RPMI7951 (cell line): Measurements from ENCODE around the gene FERMT1. TPM values are rescaled to one million over a fixed set of nuclear protein-coding genes. Genes with fewer than 3 reads are reported as not detected.
"Not testable (repeated sequence)": the region's sequence is repeated elsewhere in the genome, so short reads cannot be mapped to it uniquely, and the experiment has no call there.

Experiments
- DNase-seq: peaks from one replicate; pipeline ENCODE4 v3.0.0-alpha.2; 2012; ENCODE audit warnings: low read depth
- total RNA-seq: library from RNA; depleted of rRNA; stranded (reverse); fragments of >200 nt; shearing (Covaris generic); gene quantifications from 2 replicates; pipeline ENCODE4 v1.2.3, GENCODE V29; 2014

The FERMT1 gene
- total RNA-seq, 1 experiment from 2014 or later, result 6.4 TPM

DNA sequence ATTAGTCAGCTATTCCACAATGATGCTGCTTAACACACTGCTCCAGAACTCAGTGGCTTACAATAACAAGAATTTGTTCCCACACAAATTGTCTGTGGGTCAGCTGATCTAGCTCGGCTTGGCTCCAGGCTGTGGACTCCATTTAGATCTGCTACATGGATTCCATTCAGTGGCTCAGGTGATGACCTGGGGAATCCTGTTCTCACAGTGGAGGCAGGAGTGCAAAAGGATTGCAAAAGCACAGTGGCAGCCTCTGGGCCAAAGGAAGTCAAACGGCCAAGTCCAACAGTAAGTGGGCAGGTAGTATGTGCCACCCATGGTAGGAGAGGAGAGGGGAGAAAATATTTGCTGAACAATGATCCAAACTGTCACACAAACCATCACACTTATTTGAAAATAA is 53.2 kb downstream of the FERMT1 start:
- no peak for DNase-seq

DNA sequence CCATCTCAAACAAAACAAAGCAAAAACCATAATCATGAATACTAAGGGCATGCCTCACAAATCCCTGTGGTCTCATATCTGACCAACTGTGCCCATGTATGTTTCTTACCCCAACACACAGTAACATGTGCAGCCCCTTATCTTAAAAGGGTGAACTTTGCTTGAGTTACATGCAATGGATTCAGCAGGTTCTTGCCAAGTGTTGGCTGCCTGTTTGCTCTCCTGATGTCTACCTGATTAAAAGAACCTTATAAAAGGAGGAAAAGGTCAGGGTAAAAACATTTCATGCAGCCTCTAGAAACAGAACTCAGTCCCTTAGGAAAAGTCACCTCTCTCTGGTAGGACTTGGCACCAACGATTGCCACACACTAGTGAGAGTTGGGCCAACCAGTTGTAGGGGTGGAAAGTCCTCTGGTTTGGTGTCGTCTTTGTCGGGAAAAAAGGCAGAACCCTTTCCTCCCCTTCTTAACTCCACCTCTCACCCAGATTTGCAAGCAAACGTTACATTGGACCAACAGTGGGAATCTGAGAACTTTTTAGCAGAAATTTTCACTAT is 55.0 kb downstream of the FERMT1 start:
- no peak for DNase-seq

DNA sequence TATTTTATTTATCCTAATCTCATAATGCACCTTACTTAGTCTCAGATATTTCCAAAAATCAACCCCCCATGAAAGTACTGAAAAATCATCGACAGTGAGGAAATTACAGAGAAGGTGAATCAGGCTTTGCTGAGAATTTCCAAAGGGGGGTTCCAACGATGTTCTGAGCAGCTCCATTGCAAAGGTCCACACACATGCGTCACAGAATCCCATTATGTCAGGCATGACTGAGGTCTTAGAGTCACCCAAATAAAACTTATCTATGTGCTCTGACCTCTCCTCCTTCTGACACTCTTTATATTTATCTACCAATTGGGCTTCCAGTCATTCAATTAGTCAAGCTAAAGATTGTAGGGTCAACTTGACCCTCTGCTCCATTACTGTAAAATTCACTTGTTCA is 56.2 kb downstream of the FERMT1 start:
- DNase-seq, result no peak

DNA sequence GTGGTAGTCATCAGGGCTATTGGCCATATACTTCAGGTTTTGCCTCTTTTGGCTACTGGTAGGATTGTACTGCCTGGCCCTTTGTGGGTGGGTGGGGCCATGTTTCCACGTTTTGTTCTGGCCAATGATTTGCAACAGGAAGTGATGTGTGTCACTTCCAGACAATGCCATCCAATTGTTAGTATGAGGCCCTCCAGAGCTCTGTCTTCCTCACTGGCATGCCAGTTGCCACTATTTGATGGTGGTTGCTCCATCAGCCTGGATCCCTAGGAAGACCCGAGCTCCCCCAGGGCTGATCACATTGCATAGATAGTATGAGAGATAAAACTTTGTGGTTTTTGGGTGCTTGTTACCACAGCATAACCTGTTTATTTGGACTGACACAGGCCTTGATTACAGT is 61.3 kb downstream of the FERMT1 start:
- no peak for DNase-seq

DNA sequence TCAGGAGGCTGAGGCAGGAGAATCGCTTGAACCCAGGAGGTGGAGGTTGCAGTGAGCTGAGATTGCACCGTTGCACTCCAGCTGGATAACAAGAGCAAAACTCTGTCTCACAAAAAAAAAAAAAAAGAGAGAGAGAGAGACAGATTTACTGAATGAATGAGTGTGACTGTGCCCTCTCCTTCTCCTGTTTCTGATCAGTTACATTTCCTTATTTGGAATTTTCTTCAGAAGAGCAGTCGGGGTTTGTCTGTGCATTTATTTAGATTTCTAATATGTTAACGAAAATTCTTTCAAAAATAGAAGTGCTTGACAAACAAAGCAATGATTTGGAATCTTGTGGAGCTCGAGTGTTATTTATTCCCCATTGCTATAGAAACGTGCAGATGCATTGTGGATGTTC is 62.6 kb downstream of the FERMT1 start:
- DNase-seq, result no peak

GRCh38 chr20:6058684-6059295 is 64.0 kb downstream of the FERMT1 start:
- DNase-seq, result no peak

- no peak for DNase-seq
These were observed 65.1 kb downstream of the FERMT1 start for GRCh38 chr20:6057691-6058090.

GRCh38 chr20:6057139-6057538 is 65.7 kb downstream of the FERMT1 start:
- no peak for DNase-seq

GRCh38 chr20:6055981-6056569 is 66.8 kb downstream of the FERMT1 start:
- DNase-seq, result no peak

- DNase-seq, result peak; percentile 62
These were observed 67.6 kb downstream of the FERMT1 start for GRCh38 chr20:6055161-6055783.

DNA sequence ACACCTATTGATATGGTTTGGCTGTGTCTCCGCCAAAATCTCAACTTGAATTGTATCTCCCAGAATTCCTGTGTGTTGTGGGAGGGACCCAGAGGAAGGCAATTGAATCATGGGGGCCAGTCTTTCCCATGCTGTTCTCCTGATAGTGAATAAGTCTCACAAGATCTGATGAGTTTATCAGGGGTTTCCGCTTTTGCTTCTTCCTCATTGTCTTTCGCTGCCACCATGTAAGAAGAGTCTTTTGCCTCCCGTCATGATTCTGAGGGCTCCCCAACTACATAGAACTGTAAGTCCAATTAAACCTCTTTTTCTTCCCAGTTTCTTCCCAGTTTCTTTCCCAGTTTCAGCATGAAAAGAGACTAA is 68.2 kb downstream of the FERMT1 start:
- DNase-seq, result not testable (repeated sequence)

DNA sequence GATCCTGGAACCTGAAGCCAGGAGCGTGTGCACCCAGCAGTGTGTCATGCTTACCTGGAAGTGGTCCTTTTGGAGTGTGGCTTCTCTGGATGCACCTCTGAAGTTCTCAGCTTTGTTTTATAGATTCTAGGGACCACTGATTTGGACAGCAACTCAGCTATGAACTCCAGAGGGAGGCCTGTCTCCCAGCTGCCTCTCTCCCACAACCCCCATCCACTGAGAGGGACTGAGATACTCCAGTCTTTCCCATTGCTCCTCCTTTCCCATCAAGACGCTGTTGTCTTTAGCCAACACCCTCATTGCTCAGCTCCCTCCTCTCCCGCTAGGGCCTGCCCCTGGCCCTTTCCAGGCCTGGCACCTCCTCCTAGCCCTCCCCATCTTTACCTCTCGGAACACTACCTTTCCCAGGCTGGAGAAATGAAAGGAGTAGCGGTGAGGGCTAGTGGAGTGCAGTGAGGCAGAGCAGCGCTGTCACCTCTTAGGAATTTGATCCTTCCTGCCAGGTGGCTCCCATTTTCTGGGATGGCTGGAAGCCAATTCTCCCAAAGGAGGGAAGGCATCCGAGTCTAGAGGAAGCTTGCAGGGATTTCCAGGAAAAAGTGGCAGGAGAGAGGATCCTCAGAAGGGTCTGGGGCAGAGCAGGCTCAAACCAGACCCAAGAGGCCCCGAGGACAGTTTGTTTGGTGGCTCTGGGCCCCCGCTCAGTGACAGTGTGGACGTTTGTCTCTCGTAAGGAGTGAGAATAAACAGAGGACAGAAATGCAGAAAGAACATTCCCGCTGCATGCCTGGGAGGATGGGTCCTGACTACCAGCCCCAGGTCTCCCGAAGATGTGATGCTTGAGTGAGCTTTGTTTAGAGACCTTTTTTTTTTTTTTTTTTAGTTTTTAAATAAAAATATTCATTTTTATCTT is 68.8 kb downstream of the FERMT1 start, which contains the start of gene LRRN4:
Gene LRRN4 (minus strand): TSS at position 285 of the 913 bp plus-strand sequence. CDS start 1,261 bp downstream, outside the sequence.
- DNase-seq, result peak; percentile 45

DNA sequence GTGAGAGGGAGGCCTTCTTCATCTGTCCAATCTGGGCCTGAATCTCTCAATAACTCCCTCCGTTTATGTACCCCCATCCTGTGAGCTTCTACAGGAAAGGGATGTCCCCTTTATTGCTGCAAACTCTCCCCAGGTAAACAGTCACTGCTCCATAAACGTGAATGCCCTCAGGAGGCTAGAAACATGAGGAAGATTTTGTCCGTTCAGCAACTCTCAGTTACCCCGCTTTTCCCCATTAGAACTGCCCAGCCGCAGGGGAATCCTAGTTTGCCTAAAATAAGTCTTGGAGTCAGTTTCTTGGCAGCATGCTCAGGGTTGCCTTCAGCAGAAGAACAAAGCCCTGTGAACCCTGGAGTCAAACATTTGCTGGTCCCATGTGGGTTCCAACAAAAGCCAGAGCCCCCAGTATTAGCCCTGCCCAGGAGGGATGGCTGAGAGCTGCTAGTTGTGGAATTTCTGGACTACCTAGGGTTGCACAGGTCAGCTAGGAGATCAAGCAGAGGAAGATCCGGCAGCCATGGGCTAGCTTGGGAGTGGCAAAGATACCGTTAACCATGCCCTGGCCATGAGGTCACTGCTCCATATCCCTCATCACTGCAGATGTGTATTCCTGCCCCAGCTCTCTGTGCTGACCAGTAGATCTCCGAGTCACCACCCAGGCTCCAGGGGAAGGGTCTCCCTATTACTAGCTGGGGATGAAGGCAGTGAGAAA is 69.6 kb downstream of the FERMT1 start:
- DNase-seq, result no peak

DNA sequence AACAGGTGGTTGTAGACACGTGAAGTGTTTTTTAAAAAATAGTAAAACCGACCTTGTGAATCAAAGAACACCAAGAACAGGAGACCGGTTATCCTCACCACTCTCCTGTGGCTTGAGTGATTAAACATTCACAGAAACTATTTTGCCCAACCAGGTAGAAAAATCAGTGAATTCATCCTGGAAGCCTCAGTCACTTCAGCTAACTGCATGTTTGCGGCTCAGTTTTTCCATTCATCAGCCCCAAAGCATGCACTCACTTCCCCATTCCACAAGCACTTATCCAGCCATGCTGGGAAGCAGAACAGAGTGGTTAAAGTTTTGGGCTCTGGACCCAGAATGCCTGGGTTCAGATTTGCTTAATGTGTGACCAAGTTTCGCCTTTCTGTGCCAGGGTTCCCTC is 71.3 kb downstream of the FERMT1 start:
- DNase-seq, result peak; percentile 48

DNA sequence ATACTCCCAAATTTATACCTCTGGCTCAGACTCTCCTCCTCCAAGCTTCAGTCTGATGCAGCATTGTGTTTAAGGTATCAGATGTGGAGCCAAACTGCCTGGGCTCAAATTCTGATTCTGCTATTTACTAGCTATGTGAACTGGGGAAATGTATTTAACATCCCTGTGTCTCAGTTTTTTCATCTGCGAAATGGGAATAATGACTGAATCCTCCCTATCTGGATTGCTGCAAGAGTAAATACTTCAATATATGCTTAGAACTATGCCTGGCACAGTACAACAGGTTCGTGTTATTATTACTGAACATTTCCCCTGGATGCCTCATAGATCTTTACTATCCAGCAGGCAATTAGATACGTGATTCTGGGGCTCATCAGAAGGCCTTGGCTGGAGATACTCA is 74.4 kb downstream of the FERMT1 start:
- no peak for DNase-seq

- no peak for DNase-seq
These were observed 76.4 kb downstream of the FERMT1 start for GRCh38 chr20:6046432-6046831.

GRCh38 chr20:6045566-6045965 is 77.3 kb downstream of the FERMT1 start:
- DNase-seq, result peak; percentile 46

DNA sequence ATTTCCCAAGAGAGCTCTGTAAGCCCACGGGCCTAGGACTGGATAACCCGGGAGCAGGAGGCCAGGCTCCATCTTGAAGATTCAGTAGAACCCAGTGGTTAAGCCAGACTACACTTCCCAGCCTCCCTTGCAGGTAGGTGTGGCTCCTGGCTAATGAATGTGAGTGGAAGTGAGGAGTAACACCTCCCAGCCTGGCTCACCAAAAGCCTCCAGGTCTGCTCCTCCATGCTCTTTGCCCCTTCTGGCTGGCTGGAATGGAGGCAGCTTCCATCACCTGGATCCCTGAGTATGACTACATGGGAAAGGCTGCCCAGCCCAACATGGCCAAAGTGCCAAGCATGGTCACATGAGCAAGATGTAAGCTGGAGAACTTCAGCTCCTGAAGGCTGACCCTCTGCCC is 78.7 kb downstream of the FERMT1 start:
- no peak for DNase-seq

DNA sequence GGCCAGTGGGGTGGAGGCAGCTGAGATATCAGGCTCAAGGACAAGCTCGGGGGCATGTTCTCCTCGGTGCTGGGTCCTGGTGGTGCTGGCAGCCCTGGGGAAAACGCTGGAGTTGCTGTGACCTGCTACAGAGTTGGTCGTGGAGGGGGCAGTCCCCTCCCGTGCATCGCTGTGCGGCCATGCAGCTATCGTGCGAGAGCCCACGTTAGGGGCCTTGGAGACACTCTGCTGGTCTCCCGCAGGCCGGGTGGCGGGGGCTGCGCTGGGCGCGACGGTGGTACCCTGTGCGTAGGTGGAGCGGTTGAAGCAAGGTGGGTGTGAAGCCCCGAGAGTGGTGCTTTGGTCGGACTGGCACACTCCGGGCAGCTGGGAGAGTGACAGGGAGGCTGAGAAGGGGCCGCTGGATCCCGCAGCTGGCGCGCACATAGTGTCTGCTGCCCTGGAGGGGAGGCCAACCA is 81.0 kb downstream of the FERMT1 start:
- DNase-seq, result no peak

- DNase-seq, result no peak
These were observed 81.6 kb downstream of the FERMT1 start for GRCh38 chr20:6040958-6041807.
